ENCODE data around the gene SOWAHA.
"Not testable (repeated sequence)": the region's sequence is repeated elsewhere in the genome, so short reads cannot be mapped to it uniquely, and the experiment has no call there.

Gene SOWAHA

GRCh38 chr5:132778129-132778528 is 35.0 kb upstream of the SOWAHA start:
- no peak for DNase-seq

GRCh38 chr5:132778856-132779255 is 34.2 kb upstream of the SOWAHA start:
- no peak for DNase-seq

GRCh38 chr5:132779961-132780360 is 33.1 kb upstream of the SOWAHA start:
- DNase-seq: no peak

GRCh38 chr5:132780577-132780976 is 32.5 kb upstream of the SOWAHA start:
- no peak for DNase-seq

- no peak for DNase-seq
These were observed 32.1 kb upstream of the SOWAHA start for GRCh38 chr5:132781029-132781428.

GRCh38 chr5:132782101-132782500 is 31.0 kb upstream of the SOWAHA start:
- no peak for DNase-seq

GRCh38 chr5:132785365-132785764 is 27.7 kb upstream of the SOWAHA start:
- no peak for DNase-seq

- DNase-seq: no peak
These were observed 27.2 kb upstream of the SOWAHA start for GRCh38 chr5:132785864-132786263.

GRCh38 chr5:132787076-132787475 is 26.0 kb upstream of the SOWAHA start:
- DNase-seq: no peak

GRCh38 chr5:132788508-132788907 is 24.6 kb upstream of the SOWAHA start:
- no peak for DNase-seq

GRCh38 chr5:132788990-132789886 is 23.9 kb upstream of the SOWAHA start:
- no peak for DNase-seq

GRCh38 chr5:132790201-132790865 is 22.8 kb upstream of the SOWAHA start:
- no peak for DNase-seq

GRCh38 chr5:132791026-132791425 is 22.1 kb upstream of the SOWAHA start:
- no peak for DNase-seq

GRCh38 chr5:132797651-132798050 is 15.5 kb upstream of the SOWAHA start:
- DNase-seq: no peak

- no peak for DNase-seq
These were observed 13.7 kb upstream of the SOWAHA start for GRCh38 chr5:132799392-132799791.

- no peak for DNase-seq
These were observed 12.6 kb upstream of the SOWAHA start for GRCh38 chr5:132800545-132800944.

- DNase-seq: no peak
These were observed 10.9 kb upstream of the SOWAHA start for GRCh38 chr5:132802044-132802684.

GRCh38 chr5:132802685-132803066 is 10.4 kb upstream of the SOWAHA start:
- not testable (repeated sequence) for DNase-seq

- not testable (repeated sequence) for DNase-seq
These were observed 8.9 kb upstream of the SOWAHA start for GRCh38 chr5:132804219-132804618.

GRCh38 chr5:132805872-132806271 is 7.2 kb upstream of the SOWAHA start:
- DNase-seq: not testable (repeated sequence)

- DNase-seq: not testable (repeated sequence)
These were observed 6.3 kb upstream of the SOWAHA start for GRCh38 chr5:132806804-132807162.

GRCh38 chr5:132807163-132807838 is 5.8 kb upstream of the SOWAHA start:
- no peak for DNase-seq

- no peak for DNase-seq
These were observed 4.7 kb upstream of the SOWAHA start for GRCh38 chr5:132808448-132808847.

Measured in DMS153 (cell line).